Forelimb muscle (tissue), 1 donor: Measurements from ENCODE around the gene EI24. TPM values are rescaled to one million over a fixed set of nuclear protein-coding genes. Genes with fewer than 3 reads are reported as not detected.
"Not testable (repeated sequence)": the region's sequence is repeated elsewhere in the genome, so short reads cannot be mapped to it uniquely, and the experiment has no call there.

Experiments used
- DNase-seq: peaks from one replicate; pipeline ENCODE4 v3.0.0-alpha.2; 2013; ENCODE audit warnings: low read depth
- polyA plus RNA-seq: library from polyadenylated mRNA; unstranded; fragments of 120-200 nt; gene quantifications from one replicate; pipeline ENCODE4 v1.2.1, GENCODE V29; 2013; ENCODE audit not compliant: insufficient read length

EI24 gene
- 73.5 TPM for polyA plus RNA-seq

DNA sequence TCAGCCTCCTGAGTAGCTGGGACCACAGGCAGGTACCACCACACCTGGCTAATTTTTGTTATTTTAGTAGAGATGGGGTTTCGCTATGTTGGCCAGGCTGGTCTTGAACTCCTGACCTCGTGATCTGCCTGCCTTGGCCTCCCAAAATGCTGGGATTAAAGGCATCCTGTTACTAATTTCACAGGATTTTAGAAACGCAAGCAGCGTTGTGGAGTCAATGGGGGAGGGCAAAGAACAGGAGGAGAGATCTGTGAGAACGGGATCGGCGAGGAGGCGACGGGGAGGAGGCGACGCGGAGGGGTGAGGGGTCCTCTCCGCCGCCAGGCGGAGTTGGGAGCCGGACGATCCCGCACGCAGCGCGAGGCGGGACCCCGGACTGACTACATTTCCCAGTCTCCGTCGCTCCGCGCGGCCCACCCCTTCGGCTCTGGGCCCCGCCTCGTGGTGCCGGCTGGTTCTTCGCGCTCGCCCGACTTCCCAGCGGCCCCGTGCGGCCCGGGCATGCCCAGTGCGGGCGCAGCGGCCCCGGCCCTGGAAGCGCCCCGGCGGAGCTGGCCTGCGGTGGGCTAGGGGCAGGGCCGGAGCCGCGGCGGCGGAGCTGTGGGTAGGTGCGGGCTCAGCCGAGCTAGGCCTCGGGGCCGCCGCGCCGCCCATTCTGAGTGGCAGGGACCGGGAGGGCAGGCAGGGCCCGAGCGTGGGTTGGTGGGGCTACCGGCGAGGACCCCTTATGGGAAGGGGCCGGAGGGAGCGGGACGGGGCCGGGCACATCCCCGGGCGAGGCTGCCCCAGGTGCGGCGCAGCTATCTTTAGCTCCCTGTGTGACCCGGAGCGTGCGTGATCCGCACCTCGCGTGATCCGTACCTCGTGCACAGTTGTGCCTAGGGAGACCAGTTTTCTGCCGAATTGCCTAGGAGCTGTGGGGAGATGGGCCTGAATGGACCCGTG, at the start of gene EI24:
EI24 (plus strand) TSS at position 508 of the 945 bp plus-strand sequence. CDS start 3,051 bp downstream, outside the sequence.
- peak; percentile 74 for DNase-seq

GRCh38 chr11:125519860-125520834, 49.1 kb upstream of the EI24 start:
- no peak for DNase-seq

DNA sequence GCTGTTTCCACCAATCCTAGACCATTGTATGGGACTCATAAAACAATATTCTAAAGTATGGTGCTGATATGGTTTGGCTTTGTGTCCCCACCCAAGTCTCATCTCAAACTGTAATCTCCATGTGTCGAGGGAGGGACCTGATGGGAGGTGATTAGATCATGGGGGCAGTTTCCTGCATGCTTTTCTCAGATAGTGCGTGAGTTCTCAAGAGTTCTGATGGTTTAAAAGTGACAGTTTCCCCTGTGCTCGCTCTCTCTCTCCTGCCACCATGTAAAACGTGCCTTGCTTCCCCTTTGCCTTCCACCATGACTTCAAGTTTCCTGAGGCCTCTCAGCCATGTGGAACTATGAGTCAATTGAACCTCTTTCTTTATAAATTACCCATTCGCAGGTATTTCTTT, 44.0 kb upstream of the EI24 start:
- DNase-seq, result no peak

GRCh38 chr11:125532668-125533067, 36.6 kb upstream of the EI24 start:
- DNase-seq, result no peak

DNA sequence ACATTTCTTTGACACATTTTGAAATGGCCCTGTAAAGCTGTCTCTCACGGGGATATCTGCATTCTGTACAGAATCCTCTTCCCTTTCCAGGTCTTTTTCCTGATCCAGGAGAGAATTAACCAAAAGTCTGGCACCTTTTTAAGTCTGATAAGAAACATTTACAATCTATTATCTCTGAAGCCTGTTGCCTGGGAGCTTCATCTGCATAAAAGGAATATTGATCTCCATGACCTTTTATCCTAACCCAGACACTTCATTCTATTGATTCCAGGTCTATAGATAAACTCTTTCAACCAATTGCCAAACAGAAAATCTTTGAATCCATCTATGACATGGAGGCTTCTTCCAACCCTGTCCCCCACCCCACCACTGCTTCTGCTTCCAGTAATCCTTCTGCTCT, 33.7 kb upstream of the EI24 start:
- DNase-seq, result no peak

DNA sequence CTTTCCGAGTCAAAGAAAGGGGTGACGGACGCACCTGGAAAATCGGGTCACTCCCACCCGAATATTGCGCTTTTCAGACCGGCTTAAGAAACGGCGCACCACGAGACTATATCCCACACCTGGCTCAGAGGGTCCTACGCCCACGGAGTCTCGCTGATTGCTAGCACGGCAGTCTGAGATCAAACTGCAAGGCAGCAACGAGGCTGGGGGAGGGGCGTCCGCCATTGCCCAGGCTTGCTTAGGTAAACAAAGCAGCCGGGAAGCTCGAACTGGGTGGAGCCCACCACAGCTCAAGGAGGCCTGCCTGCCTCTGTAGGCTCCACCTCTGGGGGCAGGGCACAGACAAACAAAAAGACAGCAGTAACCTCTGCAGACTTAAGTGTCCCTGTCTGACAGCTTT, 32.4 kb upstream of the EI24 start:
- DNase-seq, result not testable (repeated sequence)

DNA sequence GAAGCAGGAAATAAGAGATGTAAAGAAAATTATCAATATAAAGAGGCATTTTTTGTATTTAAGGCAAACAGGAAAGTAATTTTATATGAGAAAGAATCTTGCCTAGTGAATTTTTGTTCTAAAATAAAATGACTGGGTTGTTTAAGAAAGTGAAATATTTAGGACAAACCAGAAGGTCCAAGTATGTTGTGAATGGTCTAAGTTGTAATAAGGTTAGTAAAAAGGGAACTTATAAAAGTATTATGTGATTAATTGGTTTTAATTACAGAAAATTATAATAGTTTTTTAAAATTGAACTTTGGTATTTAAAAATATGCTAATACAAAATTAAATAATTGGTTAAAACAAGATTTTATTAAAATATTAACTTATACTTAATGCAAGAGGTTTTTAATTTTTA, 26.6 kb upstream of the EI24 start:
- no peak for DNase-seq

- no peak for DNase-seq
These were observed 18.5 kb upstream of the EI24 start for GRCh38 chr11:125550780-125551179.

- DNase-seq, result no peak
These were observed 17.4 kb upstream of the EI24 start for GRCh38 chr11:125551835-125552342.

DNA sequence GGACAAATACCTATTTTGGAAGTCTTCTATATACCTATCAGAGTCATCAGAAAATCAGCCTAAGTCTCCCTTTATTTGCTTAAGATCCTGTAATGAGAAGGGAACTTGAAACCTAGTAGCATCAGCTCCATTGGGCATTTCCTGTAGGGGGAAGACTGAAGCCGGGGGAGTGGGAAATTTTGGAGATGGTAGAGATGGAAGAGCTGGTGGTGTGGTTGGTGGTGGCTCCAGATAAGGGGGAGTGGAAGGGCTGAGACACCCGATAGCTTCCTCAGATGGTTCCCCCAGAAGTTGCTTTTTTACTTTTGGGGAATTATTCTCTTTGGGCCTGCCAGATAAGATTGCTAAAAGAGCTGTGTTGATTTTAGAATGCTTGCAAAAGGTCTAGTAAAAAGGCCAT, 16.4 kb upstream of the EI24 start:
- DNase-seq, result no peak

DNA sequence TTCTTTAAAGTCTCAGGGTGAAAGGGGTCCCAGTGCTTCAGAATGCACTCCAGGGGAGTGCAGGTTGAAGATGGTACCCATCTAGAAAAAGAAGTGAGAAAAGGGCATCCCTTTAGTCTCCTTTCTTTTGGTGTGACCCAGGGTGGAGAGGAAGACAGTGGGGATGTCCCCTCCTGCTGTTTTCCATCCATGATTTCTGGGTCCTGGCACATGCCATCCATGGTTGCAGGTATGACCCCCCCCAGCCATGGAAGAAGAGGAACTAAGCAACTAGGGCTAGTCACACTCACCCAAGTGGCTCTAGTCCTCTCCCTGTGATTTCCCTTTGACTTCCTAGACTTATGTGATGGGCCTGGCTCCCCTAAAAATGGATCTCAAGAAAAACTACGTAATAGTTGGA, 15.9 kb upstream of the EI24 start:
- DNase-seq, result no peak

DNA sequence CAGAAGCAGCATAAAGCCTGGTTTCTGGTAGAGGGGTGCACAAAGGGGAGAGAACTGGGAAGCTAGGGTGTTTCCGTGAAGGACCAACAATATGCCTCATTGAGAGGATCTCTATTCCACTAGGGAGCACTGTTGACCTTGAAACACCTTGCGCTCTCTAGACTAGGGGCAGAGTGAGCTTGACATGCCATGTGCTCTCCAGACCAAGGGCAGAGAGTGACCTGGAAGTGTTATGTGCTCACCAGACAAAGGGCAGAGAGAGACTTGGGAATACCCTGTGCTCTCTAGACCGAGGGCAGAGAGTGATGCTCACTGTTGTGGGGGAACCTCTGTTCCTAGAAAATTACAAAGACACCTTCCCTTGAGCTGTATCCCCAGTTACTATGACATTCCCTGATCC, 15.2 kb upstream of the EI24 start:
- no peak for DNase-seq

DNA sequence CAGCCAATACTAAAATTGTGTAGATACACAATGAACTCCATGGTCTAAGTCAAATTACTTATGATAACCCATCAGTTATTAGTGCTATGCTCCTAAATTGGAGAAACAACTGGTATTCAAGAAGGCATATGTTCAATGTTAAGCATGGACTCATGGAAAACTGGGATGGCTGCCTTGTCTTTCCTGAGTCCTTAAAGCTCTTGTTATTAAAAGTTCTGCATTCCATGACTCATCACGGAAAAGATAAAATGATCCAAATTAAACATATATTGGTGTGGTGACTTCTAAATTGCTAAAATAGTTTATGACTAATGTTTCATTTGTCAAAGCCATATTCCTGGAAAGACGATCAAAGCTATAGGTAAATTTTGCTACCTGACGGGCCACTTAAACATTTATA, 9.4 kb upstream of the EI24 start:
- no peak for DNase-seq

- DNase-seq, result no peak
These were observed 7.4 kb upstream of the EI24 start for GRCh38 chr11:125561924-125562323.

DNA sequence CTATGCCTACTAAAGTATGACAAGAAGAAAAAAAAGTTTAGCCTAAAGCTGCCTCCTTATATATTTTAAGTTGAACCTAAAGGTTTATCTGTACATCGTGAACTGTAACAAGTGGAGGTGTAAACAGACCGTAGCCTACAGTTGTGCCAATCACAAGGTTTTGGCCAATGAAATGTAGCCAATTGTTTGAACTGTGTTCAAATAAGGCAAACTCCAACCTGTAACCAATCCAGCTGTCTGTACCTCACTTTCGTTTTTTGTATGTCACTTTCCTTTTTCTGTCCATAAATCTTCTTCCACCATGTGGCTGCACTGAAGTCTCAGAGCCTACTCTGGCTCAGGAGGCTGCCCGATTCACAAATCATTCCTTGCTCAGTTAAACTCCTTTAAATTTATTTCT, 6.8 kb upstream of the EI24 start:
- no peak for DNase-seq

- no peak for DNase-seq
These were observed 4.9 kb upstream of the EI24 start for GRCh38 chr11:125564357-125564756.

- DNase-seq, result no peak
These were observed 3.0 kb upstream of the EI24 start for GRCh38 chr11:125566235-125566634.

- no peak for DNase-seq
These were observed 791 bp downstream of the EI24 start for GRCh38 chr11:125569915-125570621.

GRCh38 chr11:125570952-125571351, 1.7 kb downstream of the EI24 start:
- no peak for DNase-seq

DNA sequence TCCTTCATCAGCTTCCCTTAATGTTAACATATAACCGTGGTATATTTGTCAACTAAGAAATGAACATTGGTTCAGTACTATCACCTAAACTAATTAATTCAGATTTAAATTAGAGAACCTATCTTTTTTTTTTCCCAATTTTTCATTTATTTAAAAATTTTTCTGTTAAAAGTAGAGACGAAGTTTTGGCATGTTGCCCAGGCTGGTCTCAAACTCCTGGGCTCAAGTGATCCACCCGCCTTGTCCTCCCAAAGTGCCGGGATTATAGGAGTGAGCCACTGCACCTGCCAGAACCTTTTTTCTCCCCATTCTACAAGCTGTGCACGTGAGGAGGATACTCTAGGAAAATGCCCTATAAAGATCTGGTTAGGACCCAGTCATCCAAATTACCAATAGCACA, 3.6 kb downstream of the EI24 start:
- DNase-seq, result no peak

DNA sequence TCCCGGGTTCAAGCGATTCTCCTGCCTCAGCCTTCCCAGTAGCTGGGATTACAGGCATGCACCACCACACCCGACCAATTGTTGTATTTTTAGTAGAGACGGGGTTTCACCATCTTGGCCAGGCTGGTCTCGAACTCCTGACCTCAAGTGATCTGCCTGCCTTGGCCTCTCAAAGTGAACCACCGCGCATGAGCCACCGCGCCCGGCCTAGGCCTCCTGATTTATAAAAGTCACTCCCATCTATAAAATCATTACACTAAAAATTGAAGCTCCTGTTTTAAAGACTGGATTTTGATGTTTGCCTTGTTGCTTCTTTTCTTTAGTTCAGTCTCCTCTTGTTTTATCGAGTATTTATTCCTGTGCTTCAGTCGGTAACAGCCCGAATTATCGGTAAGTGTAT, 7.9 kb downstream of the EI24 start:
- not testable (repeated sequence) for DNase-seq

GRCh38 chr11:125578783-125579182, 9.5 kb downstream of the EI24 start:
- DNase-seq, result no peak
